Measurements from ENCODE around the gene BUD23. TPM values are rescaled to one million over a fixed set of nuclear protein-coding genes. Genes with fewer than 3 reads are reported as not detected.
"Not testable (repeated sequence)": the region's sequence is repeated elsewhere in the genome, so short reads cannot be mapped to it uniquely, and the experiment has no call there.

Gene BUD23
- total RNA-seq, 4 donors from 2014 or later: 41.5 to 65.0 (median 45.3) TPM

GRCh38 chr7:73652541-73652949 lies 30.9 kb upstream of the BUD23 start:
- WGBS, 2 donors (ENCODE audit: low coverage in 1 of 2): 71% methylated on average over 4 of the region's 11 CpGs; no CpG with 5 or more reads in 1 of the 2 donors
- Histone ChIP-seq H3K27me3 (peaks cover 53% of the 10 kb centered on the region), H3K36me3 (no peaks in the 10 kb centered on the region), H3K4me3 (no peak overlapping the region), H3K9me3 (no peaks in the 10 kb centered on the region), H3K4me1 (peaks cover 0 to 8% (median 3%) of the 10 kb centered on the region in 3 donors), H3K27ac (no peak overlapping the region)
- ATAC-seq: no peak
- no peak for TF ChIP-seq POLR2AphosphoS5 (IDR thresholded peaks at IDR 0.05)

- not testable (repeated sequence) for H3K4me3 ChIP-seq, H3K27ac ChIP-seq, H3K4me1 ChIP-seq, ATAC-seq, H3K9me3 ChIP-seq, H3K36me3 ChIP-seq
- 76 to 79% methylated on average over 4 of the region's 4 CpGs for WGBS, 2 donors (ENCODE audit: low coverage in 1 of 2)
- peaks cover 30% of the 10 kb centered on the region for H3K27me3 ChIP-seq
Observed at GRCh38 chr7:73655309-73655708, 28.1 kb upstream of the BUD23 start.

GRCh38 chr7:73659983-73660382 lies 23.4 kb upstream of the BUD23 start:
- Histone ChIP-seq H3K4me3 (no peak overlapping the region), H3K9me3 (peaks cover 0 to 7% (median 0%) of the 10 kb centered on the region in 3 donors), H3K36me3 (no peaks in the 10 kb centered on the region), H3K27me3 (peaks cover 21% of the 10 kb centered on the region), H3K27ac (no peak overlapping the region), H3K4me1 (no peaks in the 10 kb centered on the region)
- no peak for TF ChIP-seq POLR2AphosphoS5 (IDR thresholded peaks at IDR 0.05)
- TF ChIP-seq POLR2A (IDR thresholded peaks at IDR 0.05): no peak
- no peak for TF ChIP-seq CTCF (IDR thresholded peaks at IDR 0.05)
- TF ChIP-seq EP300 (IDR thresholded peaks at IDR 0.05): no peak
- ATAC-seq: no peak
- WGBS, 2 donors (ENCODE audit: low coverage in 1 of 2): 65 to 86% methylated on average over 4 to 8 of the region's 8 CpGs

GRCh38 chr7:73660594-73660993 lies 22.8 kb upstream of the BUD23 start:
- not testable (repeated sequence) for H3K9me3 ChIP-seq, H3K27ac ChIP-seq, H3K36me3 ChIP-seq, ATAC-seq, H3K4me1 ChIP-seq, H3K4me3 ChIP-seq
- 51 to 76% methylated on average over 2 to 4 of the region's 4 CpGs for WGBS, 2 donors (ENCODE audit: low coverage in 1 of 2)
- H3K27me3 ChIP-seq: peaks cover 21% of the 10 kb centered on the region

GRCh38 chr7:73663033-73663432 lies 20.4 kb upstream of the BUD23 start:
- H3K36me3 ChIP-seq: no peaks in the 10 kb centered on the region
- H3K27me3 ChIP-seq: peaks cover 21% of the 10 kb centered on the region
- no peak for ATAC-seq
- H3K4me1 ChIP-seq: peaks cover 0 to 9% (median 0%) of the 10 kb centered on the region in 3 donors
- H3K27ac ChIP-seq: no peak overlapping the region
- TF ChIP-seq POLR2AphosphoS5 (IDR thresholded peaks at IDR 0.05): no peak
- TF ChIP-seq CTCF (IDR thresholded peaks at IDR 0.05): no peak
- no peak for TF ChIP-seq EP300 (IDR thresholded peaks at IDR 0.05)
- TF ChIP-seq POLR2A (IDR thresholded peaks at IDR 0.05): no peak
- peaks cover 0 to 7% (median 0%) of the 10 kb centered on the region in 3 donors for H3K9me3 ChIP-seq
- no peak overlapping the region for H3K4me3 ChIP-seq

- Histone ChIP-seq H3K4me3 (peak within 1 kb of the TSS; percentile 55 to 83), H3K27me3 (peaks cover 12% of the 10 kb centered on the region), H3K36me3 (peaks cover 0 to 11% of the 10 kb centered on the region in 2 donors), H3K9me3 (peaks cover 0 to 7% (median 0%) of the 10 kb centered on the region in 3 donors), H3K4me1 (peaks cover 0 to 29% (median 9%) of the 10 kb centered on the region in 3 donors), H3K27ac (peak within 1 kb of the TSS in 3 of 4 donors; percentile 45 to 68 (median 58))
- peak in 3 of 4 experiments; percentile 84 to 98 (median 98) for TF ChIP-seq CTCF (IDR thresholded peaks at IDR 0.05)
- no peak for TF ChIP-seq POLR2A (IDR thresholded peaks at IDR 0.05)
- TF ChIP-seq EP300 (IDR thresholded peaks at IDR 0.05): no peak
- peak; percentile 25 for TF ChIP-seq POLR2AphosphoS5 (IDR thresholded peaks at IDR 0.05)
- ATAC-seq: peak; percentile 94
- 16% methylated on average over 11 of the region's 79 CpGs; no CpG with 5 or more reads in 1 of the 2 donors for WGBS, 2 donors (ENCODE audit: low coverage in 1 of 2)
Observed at GRCh38 chr7:73667344-73668102, 15.9 kb upstream of the BUD23 start, which contains the start of gene VPS37D. TSS of gene VPS37D (plus strand) at chr7:73667831. CDS start at chr7:73667959, 128 bp downstream.

All from gastroesophageal sphincter (tissue), 4 donors.